Measurements from ENCODE around the gene MRPL39. TPM values are rescaled to one million over a fixed set of nuclear protein-coding genes. Genes with fewer than 3 reads are reported as not detected.
A peak's percentile ranks its signal among the peaks of the same experiment; 100 is the strongest.

The MRPL39 gene
- total and polyA plus RNA-seq, 4 experiments from 2014 or later: 19.1 to 53.0 (median 29.8) TPM

GRCh38 chr21:25569084-25569483 lies 38.2 kb downstream of the MRPL39 start:
- H3K4me3 Mint-ChIP-seq: peak overlapping the region in 3 of 8 donors; percentile 10 to 40 (median 26)
- Histone ChIP-seq H3K4me1 (ENCODE audit: insufficient read depth, low read length) (peaks cover 92% of the 10 kb centered on the region), H3K27me3 (ENCODE audit: insufficient read depth, low read length) (no peaks in the 10 kb centered on the region), H3K4me3 (ENCODE audit: low read length in 2 of 2) (no peak overlapping the region), H3K27ac (ENCODE audit: low read depth, low read length) (peak overlapping the region; percentile 41), H3K9me3 (ENCODE audit: control insufficient read depth in 1 of 2, low read length in 2 of 2) (no peaks in the 10 kb centered on the region), H3K36me3 (ENCODE audit: insufficient read depth, low read length) (no peaks in the 10 kb centered on the region)
- POLR2A ChIA-PET (ENCODE audit: partially characterized antibody): interaction anchor here (2.0 kb wide), 1 partner anchor 166 kb away, joined by 8 read pairs; the partner anchor contains the start of genes ATP5PF and GABPA
- H3K27me3 Mint-ChIP-seq: no peaks in the 10 kb centered on the region
- H3K4me1 Mint-ChIP-seq: peaks cover 65 to 90% (median 78%) of the 10 kb centered on the region in 4 donors
- H3K36me3 Mint-ChIP-seq: peaks cover 0 to 3% of the 10 kb centered on the region in 2 donors
- CTCF ChIA-PET (ENCODE audit: partially characterized antibody): interaction anchor here (1.0 to 2.2 kb wide), 2 partner anchors 15 to 147 kb away, joined by 4 to 9 read pairs; no protein-coding TSS in a partner anchor
- no peaks in the 10 kb centered on the region for H3K9me3 Mint-ChIP-seq
- no peak for DNase-seq
- H3K27ac Mint-ChIP-seq: peak overlapping the region in 5 of 7 donors; percentile 6 to 96 (median 48)
- intact Hi-C loops (cut with micrococcal nuclease): no loop called here

DNA sequence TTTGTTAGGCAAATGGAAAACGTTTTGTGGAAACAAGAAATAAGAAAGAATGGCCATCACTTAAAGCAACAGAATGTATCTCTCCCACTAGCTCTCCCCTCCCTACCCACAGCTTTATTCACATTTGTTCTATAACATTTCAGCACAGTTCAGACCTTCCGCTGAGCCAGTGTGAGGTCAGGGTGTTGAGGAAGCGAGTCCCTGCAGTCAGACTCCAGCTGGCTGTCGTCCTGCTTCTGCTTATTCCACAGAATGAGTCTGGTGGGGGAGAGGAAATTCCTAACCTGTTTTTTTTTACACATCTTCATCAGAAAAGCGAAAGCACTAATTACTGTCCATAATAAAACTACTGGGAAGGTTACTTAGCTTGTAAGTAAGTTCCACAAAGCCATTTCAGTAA lies 39.0 kb downstream of the MRPL39 start:
- Mint-ChIP-seq H3K27ac (peak overlapping the region; percentile 53 to 96 (median 74)), H3K36me3 (peaks cover 0 to 3% of the 10 kb centered on the region in 2 donors), H3K27me3 (no peaks in the 10 kb centered on the region), H3K9me3 (no peaks in the 10 kb centered on the region), H3K4me3 (peak overlapping the region in 7 of 8 donors; percentile 58 to 84 (median 69)), H3K4me1 (peaks cover 68 to 90% (median 80%) of the 10 kb centered on the region in 4 donors)
- Histone ChIP-seq H3K4me3 (ENCODE audit: low read length in 2 of 2) (no peak overlapping the region), H3K9me3 (ENCODE audit: control insufficient read depth in 1 of 2, low read length in 2 of 2) (no peaks in the 10 kb centered on the region), H3K4me1 (ENCODE audit: insufficient read depth, low read length) (peaks cover 93% of the 10 kb centered on the region), H3K27ac (ENCODE audit: low read depth, low read length) (peak overlapping the region; percentile 42), H3K27me3 (ENCODE audit: insufficient read depth, low read length) (no peaks in the 10 kb centered on the region), H3K36me3 (ENCODE audit: insufficient read depth, low read length) (no peaks in the 10 kb centered on the region)
- ChIA-PET CTCF (ENCODE audit: partially characterized antibody) (interaction anchor here (0.8 to 2.2 kb wide), 6 partner anchors 16 to 167 kb away, joined by 3 to 9 read pairs (median 4); partner anchors contain the start of genes ATP5PF, GABPA and MRPL39), POLR2A (ENCODE audit: partially characterized antibody) (interaction anchor here (2.0 kb wide), 1 partner anchor 167 kb away, joined by 8 read pairs; the partner anchor contains the start of genes ATP5PF and GABPA)
- intact Hi-C loops (cut with micrococcal nuclease): no loop called here
- peak in 1 of 5 donors; percentile 15 for DNase-seq

DNA sequence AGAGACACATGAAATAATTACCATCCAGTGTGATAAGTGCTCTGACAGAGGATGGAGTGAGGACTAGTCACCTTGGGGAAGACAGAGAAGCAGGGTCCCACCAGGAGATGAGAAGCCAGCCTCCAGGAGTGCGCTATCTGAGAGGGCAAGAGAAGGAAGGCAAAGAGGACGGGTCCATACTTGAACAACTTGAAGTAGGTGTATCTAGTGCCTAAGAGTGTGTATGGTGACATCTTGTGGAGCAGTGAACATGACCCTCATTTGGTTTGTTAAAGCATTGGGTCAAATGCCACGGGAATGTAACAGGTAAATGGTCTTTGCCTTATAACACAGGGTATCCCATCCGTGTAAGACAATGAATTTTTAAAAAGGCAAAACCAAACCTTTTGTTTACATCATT lies 39.8 kb downstream of the MRPL39 start:
- Mint-ChIP-seq H3K4me3 (peak overlapping the region in 7 of 8 donors; percentile 23 to 84 (median 69)), H3K36me3 (peaks cover 0 to 3% of the 10 kb centered on the region in 2 donors), H3K27ac (peak overlapping the region; percentile 12 to 96 (median 90)), H3K27me3 (no peaks in the 10 kb centered on the region), H3K9me3 (no peaks in the 10 kb centered on the region), H3K4me1 (peaks cover 70 to 90% (median 81%) of the 10 kb centered on the region in 4 donors)
- no peak for DNase-seq
- H3K27me3 ChIP-seq (ENCODE audit: insufficient read depth, low read length): no peaks in the 10 kb centered on the region
- no peak overlapping the region for H3K4me3 ChIP-seq (ENCODE audit: low read length in 2 of 2)
- ChIA-PET POLR2A (ENCODE audit: partially characterized antibody) (interaction anchor here (2.0 kb wide), 1 partner anchor 168 kb away, joined by 8 read pairs; the partner anchor contains the start of genes ATP5PF and GABPA), CTCF (ENCODE audit: partially characterized antibody) (interaction anchor here (1.2 to 2.2 kb wide), 5 partner anchors 11 to 146 kb away, joined by 3 to 9 read pairs (median 5); partner anchors contain the start of gene MRPL39)
- H3K36me3 ChIP-seq (ENCODE audit: insufficient read depth, low read length): no peaks in the 10 kb centered on the region
- intact Hi-C loops (cut with micrococcal nuclease): no loop called here
- no peaks in the 10 kb centered on the region for H3K9me3 ChIP-seq (ENCODE audit: control insufficient read depth in 1 of 2, low read length in 2 of 2)
- peak overlapping the region; percentile 37 for H3K27ac ChIP-seq (ENCODE audit: low read depth, low read length)
- peaks cover 93% of the 10 kb centered on the region for H3K4me1 ChIP-seq (ENCODE audit: insufficient read depth, low read length)

GRCh38 chr21:25566645-25567044 lies 40.6 kb downstream of the MRPL39 start:
- Mint-ChIP-seq H3K27ac (peak overlapping the region; percentile 14 to 96 (median 88)), H3K4me1 (peaks cover 66 to 92% (median 79%) of the 10 kb centered on the region in 4 donors), H3K4me3 (peak overlapping the region in 7 of 8 donors; percentile 1 to 76 (median 22)), H3K36me3 (peaks cover 0 to 5% of the 10 kb centered on the region in 2 donors), H3K27me3 (no peaks in the 10 kb centered on the region), H3K9me3 (no peaks in the 10 kb centered on the region)
- H3K4me3 ChIP-seq (ENCODE audit: low read length in 2 of 2): no peak overlapping the region
- POLR2A ChIA-PET (ENCODE audit: partially characterized antibody): no interaction called here
- intact Hi-C loops (cut with micrococcal nuclease): no loop called here
- no peak for DNase-seq
- H3K4me1 ChIP-seq (ENCODE audit: insufficient read depth, low read length): peaks cover 89% of the 10 kb centered on the region
- no peaks in the 10 kb centered on the region for H3K27me3 ChIP-seq (ENCODE audit: insufficient read depth, low read length)
- CTCF ChIA-PET (ENCODE audit: partially characterized antibody): interaction anchor here (1.2 to 2.1 kb wide), 3 partner anchors 11 to 145 kb away, joined by 3 to 5 read pairs (median 4); no protein-coding TSS in a partner anchor
- no peaks in the 10 kb centered on the region for H3K9me3 ChIP-seq (ENCODE audit: control insufficient read depth in 1 of 2, low read length in 2 of 2)
- no peaks in the 10 kb centered on the region for H3K36me3 ChIP-seq (ENCODE audit: insufficient read depth, low read length)
- peak overlapping the region; percentile 37 for H3K27ac ChIP-seq (ENCODE audit: low read depth, low read length)

GRCh38 chr21:25565272-25566211 lies 41.7 kb downstream of the MRPL39 start:
- POLR2A ChIA-PET (ENCODE audit: partially characterized antibody): interaction anchor here (1.4 to 4.5 kb wide), 4 partner anchors 7 to 41 kb away, joined by 3 to 38 read pairs (median 6); partner anchors contain the start of gene MRPL39

GRCh38 chr21:25564349-25564948 lies 42.8 kb downstream of the MRPL39 start:
- Mint-ChIP-seq H3K27me3 (no peaks in the 10 kb centered on the region), H3K36me3 (peaks cover 0 to 5% of the 10 kb centered on the region in 2 donors), H3K27ac (peak overlapping the region; percentile 68 to 96 (median 84)), H3K4me1 (peaks cover 61 to 94% (median 79%) of the 10 kb centered on the region in 4 donors), H3K4me3 (peak overlapping the region; percentile 30 to 99 (median 96)), H3K9me3 (no peaks in the 10 kb centered on the region)
- intact Hi-C loops (cut with micrococcal nuclease): no loop called here
- H3K9me3 ChIP-seq (ENCODE audit: control insufficient read depth in 1 of 2, low read length in 2 of 2): no peaks in the 10 kb centered on the region
- no peak overlapping the region for H3K4me3 ChIP-seq (ENCODE audit: low read length in 2 of 2)
- CTCF ChIA-PET (ENCODE audit: partially characterized antibody): interaction anchor here (0.7 to 1.4 kb wide), 3 partner anchors 8 to 179 kb away, joined by 4 to 5 read pairs (median 4); no protein-coding TSS in a partner anchor
- peak overlapping the region; percentile 77 for H3K27ac ChIP-seq (ENCODE audit: low read depth, low read length)
- H3K4me1 ChIP-seq (ENCODE audit: insufficient read depth, low read length): peaks cover 87% of the 10 kb centered on the region
- no peak for DNase-seq
- no peaks in the 10 kb centered on the region for H3K36me3 ChIP-seq (ENCODE audit: insufficient read depth, low read length)
- POLR2A ChIA-PET (ENCODE audit: partially characterized antibody): interaction anchor here (1.4 to 4.5 kb wide), 5 partner anchors 8 to 171 kb away, joined by 3 to 38 read pairs (median 9); partner anchors contain the start of genes ATP5PF, GABPA and MRPL39
- no peaks in the 10 kb centered on the region for H3K27me3 ChIP-seq (ENCODE audit: insufficient read depth, low read length)

More at GRCh38 chr21:25565272-25566211, 41.7 kb downstream of the MRPL39 start:
- H3K4me1 Mint-ChIP-seq: peaks cover 61 to 92% (median 78%) of the 10 kb centered on the region in 4 donors
- no peaks in the 10 kb centered on the region for H3K9me3 Mint-ChIP-seq
- H3K36me3 ChIP-seq (ENCODE audit: insufficient read depth, low read length): no peaks in the 10 kb centered on the region
- H3K27ac Mint-ChIP-seq: peak overlapping the region; percentile 47 to 96 (median 83)
- H3K4me3 Mint-ChIP-seq: peak overlapping the region in 7 of 8 donors; percentile 24 to 97 (median 69)
- no peaks in the 10 kb centered on the region for H3K9me3 ChIP-seq (ENCODE audit: control insufficient read depth in 1 of 2, low read length in 2 of 2)
- DNase-seq: no peak
- H3K36me3 Mint-ChIP-seq: peaks cover 0 to 5% of the 10 kb centered on the region in 2 donors
- CTCF ChIA-PET (ENCODE audit: partially characterized antibody): interaction anchor here (0.8 to 1.4 kb wide), 2 partner anchors 7 to 43 kb away, joined by 4 to 5 read pairs; no protein-coding TSS in a partner anchor
- no peaks in the 10 kb centered on the region for H3K27me3 ChIP-seq (ENCODE audit: insufficient read depth, low read length)
- H3K27me3 Mint-ChIP-seq: no peaks in the 10 kb centered on the region
- H3K4me1 ChIP-seq (ENCODE audit: insufficient read depth, low read length): peaks cover 88% of the 10 kb centered on the region
- H3K27ac ChIP-seq (ENCODE audit: low read depth, low read length): peak overlapping the region; percentile 14
- intact Hi-C loops (cut with micrococcal nuclease): no loop called here
- H3K4me3 ChIP-seq (ENCODE audit: low read length in 2 of 2): no peak overlapping the region
